A549 treated with DMSO at 1 μM for 4 hours (cell line): Measurements from ENCODE around the gene SEMA6A. TPM values are rescaled to one million over a fixed set of nuclear protein-coding genes. Genes with fewer than 3 reads are reported as not detected.

Source experiments
- total RNA-seq: library from RNA; stranded (reverse); fragments of 200-300 nt; extraction: Qiagen RNA extraction; gene quantifications from 5 replicates; pipeline ENCODE4 v1.2.3, GENCODE V29; 2022; ENCODE audit warnings: low read depth

SEMA6A gene, protein sequence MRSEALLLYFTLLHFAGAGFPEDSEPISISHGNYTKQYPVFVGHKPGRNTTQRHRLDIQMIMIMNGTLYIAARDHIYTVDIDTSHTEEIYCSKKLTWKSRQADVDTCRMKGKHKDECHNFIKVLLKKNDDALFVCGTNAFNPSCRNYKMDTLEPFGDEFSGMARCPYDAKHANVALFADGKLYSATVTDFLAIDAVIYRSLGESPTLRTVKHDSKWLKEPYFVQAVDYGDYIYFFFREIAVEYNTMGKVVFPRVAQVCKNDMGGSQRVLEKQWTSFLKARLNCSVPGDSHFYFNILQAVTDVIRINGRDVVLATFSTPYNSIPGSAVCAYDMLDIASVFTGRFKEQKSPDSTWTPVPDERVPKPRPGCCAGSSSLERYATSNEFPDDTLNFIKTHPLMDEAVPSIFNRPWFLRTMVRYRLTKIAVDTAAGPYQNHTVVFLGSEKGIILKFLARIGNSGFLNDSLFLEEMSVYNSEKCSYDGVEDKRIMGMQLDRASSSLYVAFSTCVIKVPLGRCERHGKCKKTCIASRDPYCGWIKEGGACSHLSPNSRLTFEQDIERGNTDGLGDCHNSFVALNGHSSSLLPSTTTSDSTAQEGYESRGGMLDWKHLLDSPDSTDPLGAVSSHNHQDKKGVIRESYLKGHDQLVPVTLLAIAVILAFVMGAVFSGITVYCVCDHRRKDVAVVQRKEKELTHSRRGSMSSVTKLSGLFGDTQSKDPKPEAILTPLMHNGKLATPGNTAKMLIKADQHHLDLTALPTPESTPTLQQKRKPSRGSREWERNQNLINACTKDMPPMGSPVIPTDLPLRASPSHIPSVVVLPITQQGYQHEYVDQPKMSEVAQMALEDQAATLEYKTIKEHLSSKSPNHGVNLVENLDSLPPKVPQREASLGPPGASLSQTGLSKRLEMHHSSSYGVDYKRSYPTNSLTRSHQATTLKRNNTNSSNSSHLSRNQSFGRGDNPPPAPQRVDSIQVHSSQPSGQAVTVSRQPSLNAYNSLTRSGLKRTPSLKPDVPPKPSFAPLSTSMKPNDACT
- total RNA-seq, result 0.05 to 0.31 TPM (median 0.17 TPM) in 5 replicates

DNA sequence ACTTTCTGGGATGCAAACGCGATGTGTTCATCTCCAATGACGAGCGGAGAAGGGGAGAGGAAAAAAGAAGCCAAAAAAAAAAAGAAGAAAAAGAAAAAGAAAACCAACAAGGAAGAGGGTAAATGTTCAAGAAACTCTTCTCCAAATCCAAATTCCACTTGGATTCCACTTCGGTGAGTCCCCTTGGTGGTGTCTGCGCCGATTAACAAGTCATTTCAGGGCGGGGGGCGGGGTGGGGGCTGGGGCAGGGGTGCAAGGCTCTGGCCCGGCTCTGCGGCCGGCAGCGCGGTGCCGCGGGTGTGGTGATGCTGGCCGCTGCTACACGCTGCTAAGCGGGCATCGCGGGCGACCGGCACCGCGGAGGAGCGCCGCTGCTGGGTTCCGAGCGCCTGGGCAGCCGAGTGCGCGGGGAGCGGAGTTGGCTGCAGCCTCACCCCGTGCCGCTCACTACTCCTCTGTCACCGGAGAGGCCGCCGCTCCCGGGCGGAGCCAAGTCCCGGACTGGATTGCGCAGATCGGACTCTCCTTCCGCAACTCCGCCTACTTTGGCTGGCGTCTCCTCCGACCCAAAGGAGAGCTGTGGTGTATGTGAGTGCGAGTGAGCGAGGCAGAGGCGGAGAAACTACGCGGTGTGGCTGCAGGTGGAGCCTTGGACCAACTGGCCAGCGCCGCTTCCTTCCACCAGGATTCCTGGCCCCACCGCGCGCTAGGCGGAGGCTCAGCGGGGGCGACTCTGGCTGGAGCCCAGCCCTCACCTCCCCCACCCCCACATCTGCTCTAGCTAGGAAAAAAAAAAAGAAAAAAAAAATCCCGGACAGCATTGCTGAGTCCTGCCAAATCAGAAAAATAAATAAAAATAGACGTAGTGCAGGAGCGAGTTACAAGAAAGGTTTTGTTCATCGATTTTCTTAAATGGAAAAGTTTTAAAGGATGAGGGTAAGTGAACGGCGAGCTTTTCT is at the start of gene SEMA6A:
Gene SEMA6A (minus strand): TSS at position 457 of the 959 bp plus-strand sequence. CDS start 69,879 bp downstream, outside the sequence.

